Renal cortex interstitium (tissue), 3 donors: ENCODE data around the gene HTT-AS. TPM values are rescaled to one million over a fixed set of nuclear protein-coding genes. Genes with fewer than 3 reads are reported as not detected.

ENCODE experiments used
- polyA plus RNA-seq, 3 donors: library from polyadenylated mRNA; unstranded; fragments of 120-200 nt; gene quantifications; one replicate each; pipeline ENCODE4 v1.2.1, GENCODE V29; 2013; ENCODE audit not compliant: insufficient read length in 3 of 3

The HTT-AS gene
- polyA plus RNA-seq, 3 donors = not detected

Other genes starting within 250 kb of the HTT-AS start
- gene ADD1, start 230.7 kb downstream of the HTT-AS start, polyA plus RNA-seq = 100 to 1,000 TPM; 254 to 268 (median 264) TPM
- 10 to 100 TPM; 29.0 to 32.7 (median 30.7) TPM for gene NOP14, start 111.1 kb downstream of the HTT-AS start, polyA plus RNA-seq
- 10 to 100 TPM in 1 of 3 donors, 1 to 10 TPM in 2; 6.2 to 10.0 (median 8.0) TPM for gene GRK4, start 111.0 kb downstream of the HTT-AS start, polyA plus RNA-seq
- 10 to 100 TPM; 30.8 to 38.1 (median 37.9) TPM for gene HTT, start 143 bp upstream of the HTT-AS start, polyA plus RNA-seq
- gene MSANTD1, start 174.6 kb upstream of the HTT-AS start, polyA plus RNA-seq = 1 to 10 TPM in 1 of 3 donors, under 1 TPM in 2; 0.55 to 1.1 (median 0.64) TPM
- 10 to 100 TPM; 44.9 to 60.4 (median 48.8) TPM for gene RGS12, start 218.5 kb upstream of the HTT-AS start, polyA plus RNA-seq